ENCODE data around the gene THRA.
A peak's percentile ranks its signal among the peaks of the same experiment; 100 is the strongest.
"Not testable (repeated sequence)": the region's sequence is repeated elsewhere in the genome, so short reads cannot be mapped to it uniquely, and the experiment has no call there.

THRA gene

GRCh38 chr17:40112191-40112711 lies 49.5 kb downstream of the THRA start:
- no peak for DNase-seq (ENCODE audit: low read depth in 3 of 3, low spot score in 1 of 3)

GRCh38 chr17:40112718-40113109 lies 49.9 kb downstream of the THRA start:
- DNase-seq (ENCODE audit: low read depth in 3 of 3, low spot score in 1 of 3), result no peak

DNA sequence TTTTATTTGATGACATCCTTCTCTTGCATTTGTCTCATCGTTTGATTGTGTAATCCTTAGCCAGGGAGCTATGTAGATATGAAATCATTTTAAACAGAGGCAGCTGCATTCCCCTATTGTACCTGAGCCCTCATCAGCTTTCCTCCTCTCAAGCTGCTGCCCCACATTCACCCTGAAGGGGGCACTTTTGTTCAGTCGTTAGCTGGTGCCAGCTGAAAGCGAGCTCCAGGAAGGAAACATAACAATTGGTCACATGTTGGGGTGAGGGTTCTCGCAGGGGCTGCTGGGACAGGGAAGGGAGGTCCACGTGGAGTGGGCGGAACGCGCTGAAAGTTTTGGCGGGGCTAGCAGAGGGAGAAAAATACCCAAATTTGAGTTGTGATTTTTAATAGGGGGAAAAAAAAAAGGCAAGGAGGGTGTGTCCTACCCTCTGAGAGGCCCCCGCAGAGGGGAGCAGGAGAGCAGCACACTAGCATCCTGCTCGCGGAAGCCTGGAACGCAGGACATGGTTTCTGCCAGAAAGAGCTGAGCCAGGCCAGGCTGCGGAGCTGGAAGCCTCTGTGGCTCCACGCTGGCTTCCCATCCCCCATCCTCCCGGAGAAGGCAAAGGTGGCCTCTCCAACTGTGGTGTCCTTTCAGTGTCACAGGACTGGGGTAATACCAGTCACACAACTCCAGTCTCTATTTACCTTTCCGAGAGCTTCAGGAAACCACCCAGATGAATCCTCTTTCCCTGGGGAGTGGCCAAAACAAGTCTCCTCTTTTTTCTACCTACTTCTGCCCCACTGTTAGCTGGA lies 50.5 kb downstream of the THRA start:
- DNase-seq (ENCODE audit: low read depth in 3 of 3, low spot score in 1 of 3), result peak; percentile 80 to 85 (median 84)

GRCh38 chr17:40113907-40114245 lies 51.1 kb downstream of the THRA start:
- DNase-seq (ENCODE audit: low read depth in 3 of 3, low spot score in 1 of 3), result no peak

- DNase-seq (ENCODE audit: low read depth in 3 of 3, low spot score in 1 of 3), result no peak
Observed at GRCh38 chr17:40115101-40115436, 52.3 kb downstream of the THRA start.

- DNase-seq (ENCODE audit: low read depth in 3 of 3, low spot score in 1 of 3), result peak; percentile 69 to 81 (median 71)
Observed at GRCh38 chr17:40121181-40122135, 58.7 kb downstream of the THRA start, which contains the start of gene MSL1. Gene MSL1 (plus strand): TSS chr17:40121971. CDS start chr17:40122613, 642 bp downstream.

GRCh38 chr17:40122136-40122998 lies 59.6 kb downstream of the THRA start:
- DNase-seq (ENCODE audit: low read depth in 3 of 3, low spot score in 1 of 3), result no peak

DNA sequence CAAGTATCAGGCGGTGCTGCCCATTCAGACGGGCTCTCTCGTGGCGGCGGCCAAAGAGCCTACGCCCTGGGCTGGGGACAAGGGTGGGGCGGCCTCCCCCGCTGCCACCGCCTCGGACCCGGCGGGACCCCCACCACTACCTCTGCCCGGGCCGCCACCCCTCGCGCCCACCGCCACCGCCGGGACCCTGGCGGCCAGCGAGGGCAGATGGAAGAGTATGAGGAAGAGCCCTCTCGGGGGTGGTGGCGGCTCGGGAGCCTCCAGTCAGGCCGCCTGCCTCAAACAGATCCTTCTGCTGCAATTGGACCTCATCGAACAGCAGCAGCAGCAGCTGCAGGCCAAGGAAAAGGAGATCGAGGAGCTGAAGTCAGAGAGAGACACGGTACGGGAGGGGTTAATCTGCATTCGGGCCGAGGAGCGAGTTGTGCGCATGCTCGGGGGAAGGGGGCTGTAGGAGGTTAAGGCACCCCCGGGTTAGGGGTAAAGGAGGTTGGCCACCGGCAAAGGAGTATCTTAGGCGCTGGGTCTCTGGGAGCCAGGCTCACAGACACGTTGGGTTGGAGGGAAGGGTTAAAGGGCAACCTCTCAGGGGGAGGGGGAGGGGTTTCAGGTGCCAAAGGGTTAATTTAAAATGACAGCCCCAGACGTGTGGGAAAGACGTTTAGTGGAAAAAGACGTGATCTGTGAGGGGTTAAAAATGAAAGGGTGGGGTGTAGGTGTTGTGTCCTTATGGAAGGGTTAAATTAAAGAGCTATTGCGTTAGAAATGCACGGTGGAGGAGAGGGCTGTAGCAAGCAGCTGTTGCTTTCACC lies 60.4 kb downstream of the THRA start:
- peak in 1 of 3 donors; percentile 40 for DNase-seq (ENCODE audit: low read depth in 3 of 3, low spot score in 1 of 3)

DNA sequence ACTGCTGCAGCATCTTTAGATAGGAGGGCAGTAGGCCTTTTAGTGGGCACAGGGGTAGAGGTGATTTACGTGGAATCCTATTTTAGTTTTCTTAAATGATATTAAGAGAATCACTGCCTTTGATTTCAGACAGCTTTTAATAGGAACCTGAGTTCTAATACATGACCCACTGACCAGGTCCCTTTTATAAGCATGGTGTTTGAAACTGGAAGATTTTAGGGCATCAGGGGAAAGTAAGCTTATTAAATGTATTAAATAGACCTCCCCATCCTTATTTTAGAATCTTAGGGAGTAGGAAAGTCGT lies 61.0 kb downstream of the THRA start:
- DNase-seq (ENCODE audit: low read depth in 3 of 3, low spot score in 1 of 3), result no peak

GRCh38 chr17:40124279-40125141 lies 61.7 kb downstream of the THRA start:
- no peak for DNase-seq (ENCODE audit: low read depth in 3 of 3, low spot score in 1 of 3)

- no peak for DNase-seq (ENCODE audit: low read depth in 3 of 3, low spot score in 1 of 3)
Observed at GRCh38 chr17:40129498-40129897, 66.7 kb downstream of the THRA start.

DNA sequence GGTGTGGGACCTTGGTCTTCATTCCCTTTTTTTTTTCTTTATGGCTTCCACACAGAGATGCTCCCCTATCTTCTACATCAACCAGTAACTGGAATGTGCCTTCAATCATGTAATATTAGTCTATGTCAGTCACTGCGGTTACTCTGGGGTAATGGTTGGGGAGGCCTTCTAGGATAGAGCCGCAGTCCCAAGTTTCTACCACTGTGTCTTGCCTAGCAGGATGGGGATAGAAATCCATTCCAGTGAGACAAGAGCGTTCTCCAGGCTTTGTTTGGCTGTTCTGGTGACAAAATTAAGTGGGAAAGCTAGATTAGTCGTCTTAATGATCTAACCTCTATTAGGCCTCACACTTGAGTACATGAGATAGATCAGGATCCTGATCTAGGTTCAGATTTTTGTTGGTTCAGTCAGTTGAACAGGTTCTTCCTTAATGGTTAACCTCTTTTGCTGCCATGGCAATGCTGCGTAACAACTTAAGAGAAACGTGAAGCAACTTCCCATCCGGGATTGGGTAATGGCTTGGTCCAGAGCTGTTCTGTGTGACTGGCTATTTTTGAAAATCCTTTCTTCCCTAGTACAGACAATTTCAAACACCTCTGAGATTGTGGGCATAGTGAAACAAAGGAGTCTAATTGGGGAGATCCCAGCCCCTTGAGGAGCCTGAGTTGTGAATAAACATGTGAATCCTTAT lies 67.7 kb downstream of the THRA start:
- DNase-seq (ENCODE audit: low read depth in 3 of 3, low spot score in 1 of 3), result no peak

GRCh38 chr17:40134184-40134583 lies 71.4 kb downstream of the THRA start:
- no peak for DNase-seq (ENCODE audit: low read depth in 3 of 3, low spot score in 1 of 3)

DNA sequence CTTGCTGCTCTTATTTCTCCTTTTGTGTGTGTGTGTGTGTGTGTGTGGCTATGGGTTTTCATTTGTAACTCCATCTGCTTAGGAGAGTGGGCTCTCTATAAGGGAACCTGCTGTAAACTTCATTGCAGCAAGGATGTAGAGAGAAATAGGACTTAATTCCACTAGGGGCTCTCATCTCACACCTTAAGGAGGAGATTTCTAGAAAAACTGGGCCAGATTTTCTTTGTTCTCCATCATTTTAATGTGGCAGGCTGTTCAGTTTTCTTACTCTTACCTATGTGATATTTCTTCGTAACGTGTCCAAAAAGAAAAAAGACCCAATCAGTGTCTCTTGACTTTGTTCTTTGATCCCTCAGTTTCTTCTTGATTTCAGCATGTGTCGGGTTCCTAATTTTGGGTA lies 73.1 kb downstream of the THRA start:
- DNase-seq (ENCODE audit: low read depth in 3 of 3, low spot score in 1 of 3), result no peak

DNA sequence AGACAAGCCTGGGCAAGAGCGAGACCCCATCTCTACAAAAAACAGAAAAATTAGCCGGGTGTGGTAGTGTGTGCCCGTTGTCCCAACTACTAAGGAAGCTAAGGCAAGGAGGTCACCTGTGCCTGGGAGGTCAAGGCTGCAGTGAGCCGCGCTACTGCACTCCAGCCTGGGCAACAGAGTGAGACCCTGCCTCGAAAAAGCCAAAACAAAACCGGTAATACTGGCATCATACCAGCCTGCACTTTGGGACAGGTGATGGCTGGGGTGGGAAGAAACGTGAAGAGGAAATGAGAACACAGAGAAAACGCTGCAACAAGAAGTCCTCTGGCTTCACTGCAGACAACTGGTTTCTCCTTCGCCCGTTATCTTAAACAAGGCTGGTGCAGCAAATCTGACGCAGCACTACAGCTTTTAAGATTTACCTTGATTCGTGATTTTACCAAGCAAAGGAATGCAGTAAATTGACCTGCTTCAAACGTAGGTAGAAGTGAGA lies 76.8 kb downstream of the THRA start:
- DNase-seq (ENCODE audit: low read depth in 3 of 3, low spot score in 1 of 3), result no peak

- DNase-seq (ENCODE audit: low read depth in 3 of 3, low spot score in 1 of 3), result not testable (repeated sequence)
Observed at GRCh38 chr17:40143166-40143565, 80.4 kb downstream of the THRA start.

Data from stimulated activated CD4-positive, alpha-beta T cell treated with anti-CD3 and anti-CD28 coated beads, TNF-alpha, amount 100 ng/mL, for 1 hour (primary cell).